Erythroblast (primary cell): ENCODE data around the gene SMARCAL1.

Experiments
- GATA1 ChIP-seq: IDR thresholded peaks from 2 replicates; pipeline ENCODE4 v1.6.1; 2011; ENCODE audit warnings: low read depth, mild to moderate bottlenecking, control low read depth, low read length, moderate library complexity
- POLR2A ChIP-seq: IDR thresholded peaks from 2 replicates; pipeline ENCODE4 v1.6.1; 2011; ENCODE audit warnings: mild to moderate bottlenecking, low read length

- TF ChIP-seq POLR2A: no peak
- no peak for TF ChIP-seq GATA1
These were observed 5.5 kb upstream of the SMARCAL1 start for GRCh38 chr2:216406826-216407225.
